Stimulated activated CD4-positive, alpha-beta T cell treated with anti-CD3 and anti-CD28 coated beads, TNF-alpha, amount 100 ng/mL, for 4 hours (primary cell): Measurements from ENCODE around the gene COL21A1.

Experiments
- DNase-seq, 3 experiments: peaks; one replicate each; pipeline ENCODE4 v3.0.0-alpha.2; 2020; ENCODE audit warnings: low read depth in 3 of 3

Gene COL21A1

GRCh38 chr6:56009636-56010035 is 237.7 kb downstream of the COL21A1 start:
- DNase-seq: no peak
